ENCODE results near the gene SLC22A7.

DNA sequence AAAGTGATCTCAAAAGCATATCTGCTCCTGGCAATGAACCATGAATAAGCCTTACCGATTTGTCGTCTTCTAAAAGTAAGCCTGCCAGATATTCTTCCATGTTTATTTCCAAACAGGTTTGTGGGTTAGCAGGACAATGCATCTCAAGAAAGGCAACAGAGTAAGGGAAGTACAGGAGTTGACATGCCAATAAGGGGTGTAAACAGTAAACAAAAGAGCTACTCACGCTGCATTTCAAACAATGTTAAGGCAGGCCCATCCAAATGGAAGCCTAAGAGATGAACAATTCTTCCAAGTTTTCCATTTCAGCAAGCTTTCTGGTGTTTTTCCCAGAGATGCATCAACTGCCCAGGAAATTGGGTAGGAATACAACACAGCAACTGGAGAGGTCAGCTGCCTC lies 38.3 kb downstream of the SLC22A7 start:
- TF ChIP-seq EGR1 (IDR thresholded peaks at IDR 0.05) (no peak), NFIC (IDR thresholded peaks at IDR 0.05) (no peak)

All from Ishikawa (cell line).